HG03439 (cell line): Measurements from ENCODE around the gene CISD3.

Source experiments
- ATAC-seq: cut with Tn5 transposase; IDR thresholded peaks from one replicate; pipeline ENCODE4 v1.9.1; 2021; ENCODE audit warnings: mild to moderate bottlenecking, moderate library complexity; ENCODE audit not compliant: unreplicated experiment

Gene CISD3

DNA sequence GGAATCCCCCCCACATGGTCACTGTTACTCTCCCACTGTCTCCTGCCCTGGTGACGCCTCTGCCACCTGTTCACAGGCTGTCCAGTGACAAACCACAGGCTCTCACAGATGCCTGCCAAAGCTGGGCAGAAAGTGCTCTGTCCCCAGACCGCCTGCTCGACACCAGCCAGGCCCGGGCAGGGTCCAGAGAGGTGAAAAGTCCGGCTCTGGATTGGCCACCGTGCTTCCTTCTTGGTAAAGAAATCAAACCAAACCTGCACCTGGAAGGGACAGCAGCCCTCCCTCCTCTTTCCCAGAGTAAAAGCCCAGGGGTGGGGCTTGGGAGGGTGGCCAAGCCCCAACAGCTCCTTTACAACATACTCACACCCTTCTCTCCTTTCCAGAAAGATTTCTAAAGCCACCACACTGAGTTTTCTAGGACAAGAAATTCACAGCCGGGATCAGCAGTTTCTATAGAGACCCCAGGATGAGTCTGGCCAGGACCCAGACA is 11.8 kb downstream of the CISD3 start:
- no peak for ATAC-seq

DNA sequence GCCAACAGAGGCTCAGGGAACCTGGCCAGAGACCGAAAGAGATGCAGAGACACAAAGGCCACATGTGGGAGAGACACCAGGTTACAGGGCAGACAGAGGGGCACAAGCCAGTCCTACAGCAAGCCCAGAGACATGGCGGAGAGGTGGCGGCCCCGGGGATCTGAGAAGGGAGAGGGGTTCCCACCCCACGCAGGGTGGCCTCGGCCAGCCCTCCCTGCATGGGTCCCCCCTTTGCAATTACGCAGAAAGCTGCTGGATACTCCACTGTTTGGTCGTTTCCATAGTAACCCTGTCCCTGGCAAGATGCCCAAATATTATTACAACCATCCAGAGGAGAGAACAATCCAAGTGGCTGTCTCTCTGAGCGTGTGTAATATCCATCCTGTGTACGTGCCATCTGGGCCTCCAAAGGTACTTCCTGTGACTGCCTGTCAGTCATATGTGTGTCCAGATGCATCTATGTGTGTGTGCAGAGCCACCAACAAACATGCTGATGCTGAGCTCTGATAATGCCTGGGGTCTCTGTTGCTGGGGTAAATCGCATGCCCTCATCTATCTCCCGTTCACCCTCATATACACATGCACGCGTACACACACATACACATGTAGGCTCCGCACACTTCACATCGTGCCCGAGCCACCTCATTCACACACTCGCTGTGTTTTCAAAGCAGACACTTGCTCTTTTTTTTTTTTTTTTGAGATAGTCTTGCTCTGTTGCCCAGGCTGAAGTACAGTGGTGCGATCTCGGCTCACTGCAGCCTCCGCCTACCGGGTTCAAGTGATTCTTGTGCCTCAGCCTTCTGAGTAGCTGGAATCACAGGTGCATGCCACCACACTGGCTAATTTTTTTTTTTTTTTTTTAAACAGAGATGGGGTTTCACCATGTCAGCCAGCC is 12.5 kb downstream of the CISD3 start:
- ATAC-seq = no peak

DNA sequence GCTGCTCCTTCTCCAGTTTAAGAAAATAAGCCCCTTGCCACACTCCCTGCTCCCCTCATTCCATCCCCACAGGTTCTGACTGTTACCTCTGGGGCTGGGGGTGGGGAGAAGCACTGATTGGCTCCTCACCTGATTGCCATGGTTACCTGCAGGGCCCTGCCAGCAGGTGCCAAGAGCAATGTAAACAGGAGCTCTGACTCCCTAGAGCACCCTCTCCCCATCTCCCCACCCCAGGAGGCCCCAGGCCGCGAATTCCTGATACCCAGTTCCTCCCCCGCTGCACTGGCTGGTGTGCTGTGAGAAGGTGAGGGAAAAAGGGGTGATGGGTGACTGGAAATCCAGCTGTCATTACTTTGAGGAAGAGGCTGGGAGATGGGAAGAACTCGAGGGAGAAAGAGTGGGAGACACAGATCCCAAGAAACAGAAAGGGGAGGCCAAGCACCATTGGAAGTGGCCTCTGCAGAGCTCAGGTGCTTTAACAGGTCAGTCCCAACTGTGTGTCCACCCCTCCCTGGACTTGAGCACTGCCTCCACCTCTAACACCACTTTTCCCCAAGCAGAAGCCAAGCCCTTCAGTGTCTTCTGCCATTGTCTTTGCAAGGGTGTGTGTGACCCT is 13.5 kb downstream of the CISD3 start:
- ATAC-seq = no peak

DNA sequence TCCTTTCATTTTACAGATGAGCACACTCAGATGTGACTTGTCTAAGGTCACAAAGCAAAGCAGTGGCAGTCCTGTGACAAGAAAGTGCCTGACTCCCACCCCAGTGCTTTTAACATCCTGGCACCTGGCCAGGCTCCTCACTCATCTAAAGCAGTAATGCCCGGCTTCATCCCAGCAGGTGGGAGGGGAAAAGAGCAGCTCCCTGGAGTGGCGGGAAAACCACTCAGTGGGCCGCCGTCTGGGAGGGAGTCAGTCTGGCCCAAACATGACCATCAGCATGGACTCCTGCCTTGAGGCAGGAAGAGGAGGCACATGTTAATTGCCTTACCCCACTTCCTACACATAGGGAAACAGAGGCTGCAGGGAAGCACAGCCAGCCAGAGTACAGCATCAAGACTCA is 15.4 kb downstream of the CISD3 start:
- ATAC-seq = no peak

DNA sequence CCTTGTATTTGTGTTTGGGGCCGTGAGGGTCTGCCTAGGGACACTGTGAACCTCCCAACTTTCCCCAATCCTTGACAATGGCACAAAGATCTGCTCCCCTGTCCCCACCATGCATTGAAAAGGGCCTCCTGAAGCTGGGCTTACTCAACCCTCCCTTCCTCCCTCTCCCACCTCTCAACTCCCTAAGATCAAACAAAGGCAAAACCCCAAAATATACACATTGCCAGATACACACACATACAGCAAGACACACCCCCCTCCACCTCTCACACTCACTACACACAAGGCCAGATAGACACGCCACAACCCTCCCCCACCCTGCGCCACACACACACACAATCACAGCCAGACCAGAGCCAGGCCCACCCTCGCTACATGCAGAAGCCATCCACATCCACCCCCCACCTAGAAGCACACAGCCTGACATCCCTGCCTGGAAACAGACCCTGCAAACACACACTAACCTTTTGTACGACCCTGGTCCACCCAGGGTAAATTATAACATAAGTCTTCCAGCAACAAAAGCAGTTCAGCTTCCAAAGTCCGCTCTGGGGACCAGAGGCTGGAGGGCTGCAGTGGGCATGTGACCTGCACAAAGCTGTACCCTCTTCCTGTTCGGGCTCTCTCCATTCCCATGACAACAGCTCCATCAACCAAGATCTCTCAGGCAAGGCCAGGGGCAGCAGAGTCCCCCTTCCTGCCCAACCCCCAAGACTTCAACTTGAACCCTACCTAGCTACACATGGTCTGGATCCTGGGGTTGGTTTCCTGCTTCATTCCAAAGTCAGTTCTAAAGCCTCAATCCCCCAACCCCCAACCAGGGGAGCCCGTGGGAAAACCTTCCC is 16.1 kb downstream of the CISD3 start:
- no peak for ATAC-seq

DNA sequence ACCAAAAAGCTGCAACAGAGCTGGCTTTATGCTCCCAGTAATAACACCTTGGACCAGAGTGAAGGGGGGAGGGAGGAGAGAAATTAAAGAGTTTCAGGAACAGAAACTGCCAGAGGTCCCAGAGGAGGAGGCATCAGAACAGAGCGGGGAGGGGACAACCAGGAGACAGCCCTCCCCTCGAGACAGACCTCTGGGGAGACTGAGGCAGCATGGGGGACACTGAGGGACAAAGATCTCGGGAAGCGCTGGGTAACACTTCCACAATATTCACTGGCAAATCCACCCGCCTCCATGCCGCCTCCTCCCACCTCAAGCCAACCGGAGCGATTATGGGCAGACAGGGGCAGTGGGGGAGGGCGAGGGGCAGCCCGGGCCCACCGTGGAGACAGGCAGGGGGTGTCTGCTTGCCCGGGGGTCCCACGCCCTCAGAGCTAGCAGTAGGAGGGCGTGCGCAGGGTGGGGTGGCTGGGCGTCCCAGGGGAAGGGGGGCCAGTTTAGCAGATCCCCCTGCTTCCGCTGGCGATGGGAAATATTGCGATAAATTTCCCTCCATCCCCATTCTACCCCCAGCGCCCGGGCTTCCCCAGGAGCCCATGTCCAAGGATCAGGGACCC is 16.8 kb downstream of the CISD3 start:
- no peak for ATAC-seq

DNA sequence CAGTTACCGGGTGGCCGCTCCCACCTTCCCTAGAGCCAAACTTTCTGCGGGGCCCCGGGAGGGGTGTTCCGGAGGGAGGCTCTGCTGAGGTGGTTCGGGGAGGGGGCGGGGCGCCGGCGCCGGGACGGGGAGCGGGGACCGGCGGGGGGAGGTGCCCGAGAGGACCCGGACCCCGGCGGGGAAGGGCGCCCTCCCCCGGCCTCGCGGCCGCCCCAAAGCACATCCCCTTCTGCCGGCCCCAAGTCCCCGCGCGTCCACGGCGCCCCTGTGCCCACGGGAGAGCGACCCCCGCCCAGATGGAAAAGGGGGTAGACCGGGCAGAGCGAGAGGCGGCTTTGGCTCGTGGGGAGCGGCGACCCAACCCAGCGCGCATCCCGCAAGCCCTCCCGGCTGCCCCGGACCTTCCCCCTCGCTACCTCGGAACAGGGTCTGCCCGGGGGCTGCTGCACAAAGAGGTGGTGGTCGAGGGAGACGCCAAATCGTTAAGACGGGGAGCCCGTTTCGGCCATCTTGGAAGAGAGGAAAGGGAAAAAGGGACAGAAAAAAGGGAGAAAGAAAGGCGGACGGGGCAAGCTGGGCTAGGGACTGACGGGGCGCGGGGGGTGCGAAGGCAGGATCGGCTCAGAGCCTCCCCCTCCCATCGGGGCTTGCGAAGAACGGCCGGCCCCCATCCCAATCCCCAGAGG is 17.5 kb downstream of the CISD3 start:
- no peak for ATAC-seq

DNA sequence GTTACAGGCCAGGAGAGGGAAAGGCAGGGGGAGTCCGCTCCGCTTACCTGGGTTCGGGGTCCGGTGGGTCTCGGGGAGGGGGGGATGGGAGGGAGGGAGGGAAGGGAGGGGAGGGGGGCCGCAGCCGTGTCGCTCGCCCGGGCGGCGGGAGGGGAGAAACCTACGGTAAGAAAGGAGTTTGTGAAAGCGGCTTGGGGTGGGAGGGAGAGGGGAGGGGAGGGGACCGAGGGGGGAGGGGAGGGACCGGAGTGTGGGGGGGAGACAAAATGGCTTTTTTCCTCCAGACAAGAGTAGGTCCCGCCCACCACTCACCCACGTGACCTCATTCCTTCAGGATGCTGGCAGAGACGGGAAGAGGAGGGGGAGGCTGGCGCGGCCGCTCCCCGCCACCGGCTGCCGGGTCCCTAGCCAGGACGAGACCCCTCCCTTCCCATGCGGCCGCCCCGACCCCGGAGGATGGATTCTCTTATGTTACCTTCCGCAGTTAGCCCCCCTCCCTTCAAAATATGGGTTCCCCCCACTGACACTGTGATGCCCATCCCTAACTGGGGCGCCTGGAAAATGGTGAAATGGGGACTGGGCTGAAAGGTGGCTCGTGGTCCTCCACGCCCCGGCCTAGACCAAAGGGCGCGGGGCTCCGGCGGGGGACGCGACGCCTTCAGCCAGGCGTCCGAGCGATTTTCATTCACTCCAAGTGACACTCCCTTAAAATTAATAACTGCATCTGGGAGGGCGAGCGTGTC is 18.2 kb downstream of the CISD3 start, which contains the start of gene PCGF2:
TSS of gene PCGF2 (minus strand) at position 188 of the 743 bp plus-strand sequence. CDS start 7,934 bp downstream, outside the sequence.
- no peak for ATAC-seq

DNA sequence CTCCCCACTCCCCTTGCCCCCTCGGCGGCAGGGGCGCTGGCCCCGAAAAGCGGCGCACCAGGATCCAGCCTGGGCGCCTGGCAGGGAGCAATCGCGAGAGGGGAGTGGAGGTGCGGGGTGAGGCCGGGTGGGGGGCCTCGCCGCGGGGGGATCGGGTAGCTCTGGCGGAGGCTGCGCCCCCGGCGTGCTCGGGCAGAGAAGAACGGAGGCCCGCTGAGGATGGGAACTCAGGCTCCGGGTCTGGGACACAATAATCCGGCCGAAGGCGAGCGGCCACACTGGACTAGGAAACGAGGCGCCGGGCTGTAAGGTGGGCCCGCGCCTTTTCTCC is 18.7 kb downstream of the CISD3 start:
- ATAC-seq = no peak

DNA sequence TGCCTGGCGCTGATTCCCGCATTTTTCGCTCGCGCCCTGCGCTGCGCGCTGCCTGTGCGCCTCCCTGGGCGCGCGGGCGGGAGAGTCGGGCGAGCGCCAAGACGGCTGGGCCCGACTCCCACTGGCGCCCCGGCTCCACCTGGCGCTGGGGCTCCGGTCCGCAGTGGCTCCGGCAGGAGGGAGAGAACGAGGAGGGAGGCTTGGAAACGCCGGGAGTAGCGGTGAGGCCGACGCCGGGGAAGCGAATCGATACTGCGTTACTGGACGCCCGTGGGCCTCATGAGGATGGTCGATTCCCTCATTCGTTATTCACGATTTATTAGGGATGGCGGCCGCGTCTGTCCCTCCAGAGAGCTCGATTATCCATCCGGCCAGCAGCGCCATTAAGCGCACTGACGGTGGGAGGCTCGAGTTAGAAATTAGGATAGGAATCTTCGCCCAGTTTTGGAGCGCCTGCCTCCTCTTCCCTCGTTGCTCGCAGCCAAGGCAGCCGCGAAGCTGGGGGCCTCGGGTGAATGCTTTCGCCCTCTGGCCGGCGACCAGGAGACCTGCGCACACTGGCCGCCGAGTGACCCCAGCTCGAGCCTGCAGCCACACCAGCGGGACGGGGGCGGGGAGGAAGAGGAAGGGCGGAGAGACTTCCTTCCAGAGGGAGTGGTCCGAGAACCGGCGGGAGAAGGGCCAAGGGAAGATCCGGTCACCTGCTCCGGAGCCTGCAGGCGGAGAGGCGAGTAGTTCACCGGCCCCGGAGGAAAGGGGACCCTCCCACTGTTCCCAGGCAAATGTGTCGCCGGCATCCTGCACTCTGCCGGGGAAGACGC is 19.3 kb downstream of the CISD3 start:
- no peak for ATAC-seq

DNA sequence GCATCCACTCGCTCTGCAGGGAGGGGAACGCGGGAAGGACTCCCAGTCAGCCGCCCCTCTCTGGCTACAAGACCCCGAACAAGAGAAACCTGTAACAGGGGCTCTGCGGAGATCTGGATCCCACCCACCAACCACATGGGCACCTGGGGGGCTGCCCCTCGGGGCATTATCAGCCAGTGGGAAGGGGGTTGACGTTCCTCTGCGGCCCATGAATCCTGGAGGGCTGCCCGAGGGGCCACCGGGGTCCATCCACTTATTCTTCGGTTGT is 19.8 kb downstream of the CISD3 start:
- no peak for ATAC-seq

DNA sequence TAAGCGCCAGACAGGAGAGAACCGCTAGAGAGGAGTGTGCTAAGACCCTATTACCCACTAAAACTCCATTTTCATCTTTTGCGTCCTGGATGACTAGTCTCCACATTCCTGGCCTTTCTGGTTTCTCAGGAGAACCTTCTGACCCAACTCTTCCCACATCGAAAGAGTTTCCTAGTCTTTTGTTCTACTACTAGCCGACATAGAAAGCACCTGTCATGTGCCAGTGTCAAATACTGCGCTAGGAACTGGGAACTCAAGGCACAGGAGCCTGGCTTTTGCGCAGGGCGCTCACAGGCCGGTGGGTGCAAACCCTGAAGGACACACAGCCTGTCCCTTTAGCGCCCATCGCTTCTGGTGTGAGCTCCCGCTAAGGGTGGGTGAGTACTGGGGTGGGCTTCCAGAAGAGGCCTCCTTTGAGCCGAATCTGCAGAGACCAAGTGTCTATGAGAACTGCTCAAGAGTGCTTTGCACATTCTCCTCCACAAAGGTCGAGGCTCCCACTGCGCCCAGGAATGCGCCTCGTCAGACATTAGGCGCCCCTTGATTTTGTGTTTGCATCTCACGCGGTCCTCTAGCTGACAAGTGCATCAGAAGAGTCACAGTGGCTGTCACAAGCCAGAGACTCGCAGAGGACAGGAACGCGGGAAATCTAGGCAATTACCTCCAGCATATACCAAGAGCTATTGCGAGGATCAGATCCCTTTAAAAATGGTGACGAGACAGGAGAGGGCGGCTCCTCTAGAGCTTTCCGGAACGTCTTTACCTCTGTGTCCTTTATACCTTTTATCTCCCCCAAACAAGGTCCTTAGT is 20.4 kb downstream of the CISD3 start:
- ATAC-seq = no peak

DNA sequence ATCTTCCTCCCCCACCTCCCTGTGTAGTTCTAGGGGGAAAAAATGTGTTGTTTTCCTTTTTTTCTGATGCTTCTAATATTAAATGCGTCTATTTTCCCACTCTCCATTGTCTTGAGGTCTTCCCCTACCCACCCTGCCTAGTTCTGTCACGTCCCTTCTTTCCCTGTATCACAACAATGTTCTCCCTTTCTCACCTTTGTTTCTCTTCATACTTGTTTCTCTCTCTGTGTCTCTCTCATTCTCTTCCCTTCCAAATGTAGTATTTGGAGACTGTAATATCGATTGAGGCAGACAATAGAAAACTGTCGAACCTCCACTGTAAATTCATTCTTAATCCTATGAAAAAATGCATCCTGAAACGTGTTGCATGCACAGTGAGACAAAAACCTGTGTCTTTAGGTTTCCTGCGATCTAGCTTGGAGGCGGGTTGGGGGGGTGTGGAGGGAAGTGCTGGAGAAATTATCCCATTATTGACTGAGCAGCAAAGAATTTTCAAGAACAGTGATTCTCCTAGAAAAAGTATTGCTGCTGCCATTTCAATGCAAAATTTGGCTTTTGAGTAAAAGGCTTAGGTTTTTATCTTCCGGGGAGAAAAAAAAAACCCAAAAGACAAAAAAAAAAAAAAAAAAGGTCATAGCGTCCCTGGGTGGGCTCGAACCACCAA is 21.1 kb downstream of the CISD3 start:
- ATAC-seq = no peak

DNA sequence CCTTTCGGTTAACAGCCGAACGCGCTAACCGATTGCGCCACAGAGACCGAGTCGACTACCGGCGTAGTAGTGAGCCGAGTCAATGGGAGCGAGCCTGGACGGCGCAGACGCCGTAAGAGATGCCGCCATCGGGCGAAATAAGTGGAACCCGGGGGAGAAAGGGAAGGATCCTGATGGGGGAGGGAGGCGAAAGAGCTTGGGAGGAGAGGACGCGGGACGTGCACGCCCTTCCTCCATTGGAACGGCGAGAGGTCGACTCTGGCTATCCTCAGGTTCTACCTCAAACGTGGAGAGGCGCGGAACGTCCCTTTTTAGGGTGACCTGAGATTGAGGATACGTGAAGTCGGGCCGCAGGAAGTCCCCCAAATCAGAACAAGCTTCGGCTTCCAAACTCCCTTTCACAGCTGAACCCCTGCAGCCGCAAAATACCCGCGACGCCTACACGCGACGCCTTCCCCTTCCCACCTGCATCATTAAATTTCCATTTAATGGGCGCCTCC is 21.7 kb downstream of the CISD3 start:
- ATAC-seq = peak; percentile 27

DNA sequence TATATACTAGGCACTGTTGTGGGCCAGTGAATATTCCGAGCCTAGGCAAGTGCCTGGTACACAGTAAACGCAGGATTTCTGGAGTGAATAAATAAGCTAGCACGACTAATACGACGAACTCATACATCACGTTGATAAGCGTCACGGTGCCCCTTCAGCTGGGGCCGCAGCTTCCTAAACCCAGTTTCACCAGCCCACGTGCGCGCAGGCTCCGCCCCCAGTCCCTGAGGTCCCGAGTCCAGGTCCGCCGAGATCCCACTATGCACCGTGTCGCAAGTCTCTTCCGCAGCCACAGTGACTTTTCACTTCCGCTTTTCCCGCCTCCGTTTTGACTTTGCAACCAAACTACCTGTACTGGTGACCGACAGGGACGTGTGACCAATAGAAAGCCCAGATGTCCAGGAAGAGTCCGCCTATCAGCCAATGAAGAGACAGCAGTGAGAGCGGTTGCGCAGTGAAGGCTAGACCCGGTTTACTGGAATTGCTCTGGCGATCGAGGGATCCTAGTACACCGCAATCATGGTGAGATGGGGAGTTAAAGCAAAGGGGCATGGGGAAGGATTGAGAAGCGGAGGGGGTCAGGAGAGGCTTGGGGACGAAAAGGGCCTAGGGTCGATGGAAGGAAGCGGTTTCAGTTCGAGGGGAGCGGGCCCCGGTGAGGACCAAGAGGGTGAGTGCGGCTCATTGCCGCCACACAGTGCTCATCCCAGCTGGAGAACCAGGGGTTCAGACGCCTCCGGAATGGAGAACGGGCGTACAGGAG is 22.3 kb downstream of the CISD3 start, which contains the start of gene PSMB3:
TSS of gene PSMB3 (plus strand) at position 434 of the 763 bp plus-strand sequence. CDS start at position 520, 86 bp downstream.
- ATAC-seq = peak; percentile 84

DNA sequence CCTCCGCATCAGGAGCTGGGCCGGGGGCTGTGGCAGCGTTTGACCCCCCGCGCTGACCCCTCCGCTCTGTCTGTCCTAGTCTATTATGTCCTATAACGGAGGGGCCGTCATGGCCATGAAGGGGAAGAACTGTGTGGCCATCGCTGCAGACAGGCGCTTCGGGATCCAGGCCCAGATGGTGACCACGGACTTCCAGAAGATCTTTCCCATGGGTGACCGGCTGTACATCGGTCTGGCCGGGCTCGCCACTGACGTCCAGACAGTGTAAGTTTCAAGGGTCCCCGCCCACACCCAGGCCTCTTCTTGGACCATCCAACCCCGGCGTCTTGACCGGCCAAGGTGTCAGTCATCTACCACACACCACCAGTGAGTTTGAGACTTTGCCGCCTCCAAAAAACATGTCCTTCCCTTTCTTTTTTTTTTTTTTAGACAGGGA is 22.9 kb downstream of the CISD3 start:
- no peak for ATAC-seq

DNA sequence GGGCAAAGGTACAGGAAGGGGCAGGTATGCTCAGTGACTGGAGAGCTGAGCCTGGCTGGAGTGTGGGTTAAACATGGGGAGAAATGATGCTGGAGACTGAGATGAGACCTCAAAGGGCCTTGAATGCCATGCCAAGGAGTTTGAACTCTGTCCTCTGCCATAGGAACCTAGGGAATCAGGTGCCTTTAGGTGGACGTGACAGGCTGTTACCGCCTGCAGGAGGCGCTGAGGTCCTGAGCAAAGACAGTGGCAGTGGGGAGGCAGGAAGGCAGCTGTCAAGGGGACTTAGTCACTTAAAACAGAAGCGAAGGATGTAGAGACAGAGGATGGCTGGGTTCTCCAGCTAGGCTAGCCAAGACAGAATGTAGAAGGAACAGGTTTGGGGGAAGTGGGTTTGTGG is 31.5 kb downstream of the CISD3 start:
- no peak for ATAC-seq
